ENCODE data around the gene ICAM2. TPM values are rescaled to one million over a fixed set of nuclear protein-coding genes. Genes with fewer than 3 reads are reported as not detected.

Gene ICAM2
- total RNA-seq, 2 donors from 2014 or later, result 7.3 to 12.6 TPM

DNA sequence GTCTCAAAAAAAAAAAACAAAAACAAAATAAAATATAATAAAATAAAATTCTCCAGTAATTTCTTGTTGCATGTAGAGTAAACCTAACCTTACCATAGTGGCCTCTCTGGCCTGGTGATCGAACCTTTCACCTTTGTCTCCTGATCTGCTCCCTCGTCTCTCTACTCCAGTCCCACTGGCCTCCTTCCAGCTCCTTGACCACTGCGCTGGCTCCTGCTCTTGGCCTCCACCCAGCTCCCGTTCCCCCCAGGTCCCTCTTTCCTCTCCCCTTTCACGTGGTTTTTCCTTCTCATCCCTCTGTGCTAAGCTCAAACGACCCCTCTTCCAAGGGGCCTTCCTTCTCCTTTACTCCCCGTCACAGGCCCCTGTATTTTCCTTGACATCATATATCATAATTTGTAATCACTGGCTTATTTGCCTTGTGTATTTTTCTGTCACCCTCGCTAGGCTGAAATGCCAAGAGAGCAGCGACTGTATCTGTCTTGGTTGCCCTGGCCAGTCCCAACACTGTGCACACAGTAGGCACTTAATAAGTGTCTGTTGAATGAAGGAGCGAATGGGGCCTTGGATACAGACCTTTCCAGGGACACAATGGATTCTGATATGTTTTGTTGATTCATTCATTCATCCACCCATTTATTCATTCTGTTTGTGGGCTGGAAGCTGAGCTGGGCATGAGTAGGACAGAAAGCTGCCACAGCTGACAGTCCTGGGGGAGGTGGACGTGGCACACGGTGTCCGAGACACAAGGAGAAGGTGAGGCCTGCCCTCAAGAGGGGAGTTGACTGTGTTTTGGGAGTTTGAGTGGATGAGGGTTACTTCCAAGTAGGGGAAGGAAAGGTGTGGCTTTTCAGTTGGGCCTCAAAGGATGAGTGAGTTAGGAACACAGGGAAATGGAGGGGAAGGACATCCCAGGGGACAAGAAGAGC, 41.9 kb downstream of the ICAM2 start:
- no peak for DNase-seq (ENCODE audit: low spot score)
- Histone ChIP-seq H3K9me3 (no peaks in the 10 kb centered on the region), H3K27me3 (replicated peaks; ENCODE audit: insufficient read depth) (no peaks in the 10 kb centered on the region), H3K36me3 (no peaks in the 10 kb centered on the region), H3K27ac (no peak overlapping the region), H3K4me3 (no peak overlapping the region), H3K4me1 (replicated peaks) (no peaks in the 10 kb centered on the region)
- no peak for TF ChIP-seq POLR2A (IDR thresholded peaks at IDR 0.05)
- no peak for TF ChIP-seq POLR2AphosphoS5 (IDR thresholded peaks at IDR 0.05)
- TF ChIP-seq, protein P1, sequence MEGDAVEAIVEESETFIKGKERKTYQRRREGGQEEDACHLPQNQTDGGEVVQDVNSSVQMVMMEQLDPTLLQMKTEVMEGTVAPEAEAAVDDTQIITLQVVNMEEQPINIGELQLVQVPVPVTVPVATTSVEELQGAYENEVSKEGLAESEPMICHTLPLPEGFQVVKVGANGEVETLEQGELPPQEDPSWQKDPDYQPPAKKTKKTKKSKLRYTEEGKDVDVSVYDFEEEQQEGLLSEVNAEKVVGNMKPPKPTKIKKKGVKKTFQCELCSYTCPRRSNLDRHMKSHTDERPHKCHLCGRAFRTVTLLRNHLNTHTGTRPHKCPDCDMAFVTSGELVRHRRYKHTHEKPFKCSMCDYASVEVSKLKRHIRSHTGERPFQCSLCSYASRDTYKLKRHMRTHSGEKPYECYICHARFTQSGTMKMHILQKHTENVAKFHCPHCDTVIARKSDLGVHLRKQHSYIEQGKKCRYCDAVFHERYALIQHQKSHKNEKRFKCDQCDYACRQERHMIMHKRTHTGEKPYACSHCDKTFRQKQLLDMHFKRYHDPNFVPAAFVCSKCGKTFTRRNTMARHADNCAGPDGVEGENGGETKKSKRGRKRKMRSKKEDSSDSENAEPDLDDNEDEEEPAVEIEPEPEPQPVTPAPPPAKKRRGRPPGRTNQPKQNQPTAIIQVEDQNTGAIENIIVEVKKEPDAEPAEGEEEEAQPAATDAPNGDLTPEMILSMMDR (IDR thresholded peaks at IDR 0.05), result no peak
- intact Hi-C loops (cut with DNase I), result no loop called here
- 78% methylated on average over 13 of the region's 13 CpGs for WGBS

DNA sequence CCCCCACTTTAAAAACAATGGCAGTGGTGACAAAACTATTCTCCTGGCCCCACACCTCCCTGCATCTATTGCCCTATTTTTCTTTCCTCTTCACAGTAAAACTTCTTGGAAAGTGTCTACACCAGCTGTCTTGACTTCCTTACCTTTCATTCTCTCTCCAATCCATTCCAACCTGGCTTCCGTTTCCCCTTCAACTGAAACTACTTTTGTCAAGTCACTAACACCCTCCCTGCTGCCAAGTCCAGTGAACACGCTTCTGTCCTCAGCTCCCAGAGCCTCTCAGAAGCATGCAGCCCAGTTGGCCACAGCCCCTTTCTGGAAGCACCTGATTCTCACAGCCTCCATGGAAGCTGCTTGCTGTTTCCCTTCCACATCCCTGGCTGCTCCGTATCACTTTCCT, 43.7 kb downstream of the ICAM2 start:
- Histone ChIP-seq H3K4me3 (no peak overlapping the region), H3K36me3 (no peaks in the 10 kb centered on the region), H3K27me3 (replicated peaks; ENCODE audit: insufficient read depth) (no peaks in the 10 kb centered on the region), H3K4me1 (replicated peaks) (no peaks in the 10 kb centered on the region), H3K27ac (no peak overlapping the region), H3K9me3 (no peaks in the 10 kb centered on the region)
- intact Hi-C loops (cut with DNase I), result no loop called here
- DNase-seq (ENCODE audit: low spot score), result no peak
- 54% methylated on average over 3 of the region's 3 CpGs for WGBS
- TF ChIP-seq POLR2A (IDR thresholded peaks at IDR 0.05) (no peak), POLR2AphosphoS5 (IDR thresholded peaks at IDR 0.05) (no peak)
- TF ChIP-seq, protein P1 (IDR thresholded peaks at IDR 0.05), result no peak

DNA sequence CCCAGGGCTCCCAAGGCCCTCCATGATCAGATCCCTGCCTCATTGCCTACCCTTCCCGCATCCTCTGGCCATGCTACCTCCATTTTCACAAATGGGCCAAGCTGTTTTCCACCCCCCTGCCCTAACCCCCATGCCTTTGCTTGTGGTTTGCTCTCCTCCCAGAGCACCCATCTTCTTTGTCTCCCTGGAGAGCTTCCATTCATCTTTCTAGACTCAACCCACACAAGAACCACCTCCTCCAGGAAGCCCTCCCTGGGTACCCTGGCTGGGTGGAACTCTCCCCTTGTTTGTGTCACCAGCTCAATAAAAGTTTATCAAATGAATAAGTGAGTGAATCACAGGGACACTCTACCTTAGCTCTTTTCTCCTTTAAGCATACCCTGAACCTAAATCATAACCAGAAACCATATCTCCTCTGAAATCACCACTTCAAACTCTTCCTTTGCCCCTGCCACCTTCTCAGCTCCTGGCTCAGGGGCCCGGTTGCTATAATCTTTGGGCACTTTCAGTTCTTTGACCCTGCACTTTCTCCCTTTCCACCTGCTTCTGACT, 44.8 kb downstream of the ICAM2 start:
- 85% methylated on average over 2 of the region's 2 CpGs for WGBS
- intact Hi-C loops (cut with DNase I), result no loop called here
- TF ChIP-seq POLR2AphosphoS5 (IDR thresholded peaks at IDR 0.05), result no peak
- TF ChIP-seq, protein P1 (IDR thresholded peaks at IDR 0.05), result no peak
- no peak for TF ChIP-seq POLR2A (IDR thresholded peaks at IDR 0.05)

DNA sequence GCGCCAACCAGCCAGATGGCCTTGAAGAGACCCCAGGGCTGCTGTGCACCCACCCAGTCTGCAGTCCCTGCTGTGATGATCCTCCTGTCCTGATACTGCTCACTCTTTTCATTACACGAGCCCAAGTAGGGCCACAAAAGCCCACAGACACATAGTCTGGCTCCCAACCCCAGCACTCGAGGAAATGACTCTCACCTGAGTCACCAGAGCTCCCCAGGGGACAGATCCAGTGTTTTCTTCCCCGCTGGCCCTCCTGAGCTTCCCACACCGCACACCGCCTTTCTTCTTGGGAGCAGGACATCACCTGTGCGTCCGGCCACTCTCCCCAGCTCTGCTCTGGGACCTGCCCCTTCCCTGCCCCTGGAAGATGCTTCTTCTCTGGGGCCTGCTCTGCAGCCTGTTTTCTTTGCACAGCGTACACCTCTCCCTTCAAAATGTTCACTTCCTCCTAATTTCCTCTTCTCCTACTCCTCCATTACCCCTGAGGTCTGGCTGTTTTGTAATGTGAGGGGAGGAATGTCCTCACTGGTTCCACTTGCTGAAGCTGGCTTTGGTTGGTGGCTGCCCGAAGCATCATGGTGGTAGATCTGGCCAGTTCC, 45.7 kb downstream of the ICAM2 start:
- Histone ChIP-seq H3K4me1 (replicated peaks) (no peaks in the 10 kb centered on the region), H3K36me3 (no peaks in the 10 kb centered on the region), H3K27ac (no peak overlapping the region), H3K27me3 (replicated peaks; ENCODE audit: insufficient read depth) (no peaks in the 10 kb centered on the region), H3K9me3 (no peaks in the 10 kb centered on the region), H3K4me3 (no peak overlapping the region)
- TF ChIP-seq, protein P1 (IDR thresholded peaks at IDR 0.05), result no peak
- TF ChIP-seq POLR2AphosphoS5 (IDR thresholded peaks at IDR 0.05) (no peak), POLR2A (IDR thresholded peaks at IDR 0.05) (no peak)
- DNase-seq (ENCODE audit: low spot score), result no peak
- intact Hi-C loops (cut with DNase I), result no loop called here
- WGBS, result 79% methylated on average over 10 of the region's 10 CpGs

More for the DNA sequence above, 44.8 kb downstream of the ICAM2 start:
- Histone ChIP-seq H3K27me3 (replicated peaks; ENCODE audit: insufficient read depth) (no peaks in the 10 kb centered on the region), H3K27ac (no peak overlapping the region), H3K36me3 (no peaks in the 10 kb centered on the region), H3K4me1 (replicated peaks) (no peaks in the 10 kb centered on the region), H3K4me3 (no peak overlapping the region), H3K9me3 (no peaks in the 10 kb centered on the region)
- no peak for DNase-seq (ENCODE audit: low spot score)
